H9 (cell line): ENCODE measurements around the gene NSG1. TPM values are rescaled to one million over a fixed set of nuclear protein-coding genes. Genes with fewer than 3 reads are reported as not detected.

ENCODE experiments used
- DNase-seq: peaks from one replicate; pipeline ENCODE4 v3.0.0-alpha.2; 2017
- H2AFZ ChIP-seq: one replicate; pipeline ENCODE4 v1.6.1; 2013; ENCODE audit warnings: mild to moderate bottlenecking, low read length, control low read depth, moderate library complexity
- H2AK5ac ChIP-seq: 2 replicates; pipeline ENCODE4 v1.6.1; 2013; ENCODE audit warnings: low read length, control low read depth, mixed read lengths; ENCODE audit not compliant: insufficient read length
- H2BK120ac ChIP-seq: one replicate; pipeline ENCODE4 v1.6.1; 2013; ENCODE audit warnings: low read depth, mild to moderate bottlenecking, low read length, control low read depth, inconsistent platforms; ENCODE audit not compliant: poor library complexity, severe bottlenecking
- H2BK12ac ChIP-seq: 2 replicates; pipeline ENCODE4 v1.6.1; 2013; ENCODE audit warnings: low read length, control low read depth, mixed read lengths, low read depth; ENCODE audit not compliant: insufficient read length
- H2BK15ac ChIP-seq: 2 replicates; pipeline ENCODE4 v1.6.1; 2013; ENCODE audit warnings: low read depth, low read length, control low read depth
- H2BK20ac ChIP-seq: one replicate; pipeline ENCODE4 v1.6.1; 2013; ENCODE audit warnings: low read depth, mild to moderate bottlenecking, low read length, control low read depth, inconsistent platforms; ENCODE audit not compliant: poor library complexity, severe bottlenecking
- H2BK5ac ChIP-seq: 2 replicates; pipeline ENCODE4 v1.6.1; 2013; ENCODE audit warnings: low read length, control low read depth, mixed read lengths; ENCODE audit not compliant: insufficient read length
- H3K14ac ChIP-seq: 2 replicates; pipeline ENCODE4 v1.6.1; 2013; ENCODE audit warnings: low read length, control low read depth; ENCODE audit not compliant: insufficient read depth
- H3K18ac ChIP-seq: 2 replicates; pipeline ENCODE4 v1.6.1; 2013; ENCODE audit warnings: low read depth, mild to moderate bottlenecking, mixed read lengths, low read length, control low read depth; ENCODE audit not compliant: insufficient read length
- H3K23ac ChIP-seq: 2 replicates; pipeline ENCODE4 v1.6.1; 2013; ENCODE audit warnings: low read length, control low read depth, mixed read lengths, low read depth; ENCODE audit not compliant: insufficient read length
- H3K23me2 ChIP-seq: 2 replicates; pipeline ENCODE4 v1.6.1; 2013; ENCODE audit warnings: low read depth, mild to moderate bottlenecking, mixed read lengths, low read length, control low read depth; ENCODE audit not compliant: insufficient read length, poor library complexity, severe bottlenecking
- H3K27ac ChIP-seq: 2 replicates; pipeline ENCODE4 v1.5.1; 2013; ENCODE audit warnings: low read length, control low read depth, mixed read lengths, low read depth; ENCODE audit not compliant: insufficient read length
- H3K27me3 ChIP-seq: 2 replicates; pipeline ENCODE4 v1.6.1; 2013; ENCODE audit warnings: low read length, control low read depth, inconsistent platforms; ENCODE audit not compliant: insufficient read depth
- H3K4ac ChIP-seq: 2 replicates; pipeline ENCODE4 v1.6.1; 2013; ENCODE audit warnings: low read depth, mild to moderate bottlenecking, control low read depth, inconsistent platforms, low read length, moderate library complexity
- H3K4me1 ChIP-seq: 2 replicates; pipeline ENCODE4 v1.6.1; 2013; ENCODE audit warnings: low read length, control low read depth, inconsistent platforms; ENCODE audit not compliant: insufficient read depth
- H3K4me2 ChIP-seq: 2 replicates; pipeline ENCODE4 v1.6.1; 2013; ENCODE audit warnings: low read length, control low read depth, mixed read lengths; ENCODE audit not compliant: insufficient read length, insufficient read depth
- H3K56ac ChIP-seq: 2 replicates; pipeline ENCODE4 v1.6.1; 2013; ENCODE audit warnings: low read depth, mild to moderate bottlenecking, mixed read lengths, low read length, control low read depth; ENCODE audit not compliant: insufficient read length
- H3K79me1 ChIP-seq: 2 replicates; pipeline ENCODE4 v1.6.1; 2013; ENCODE audit warnings: low read depth, mild to moderate bottlenecking, moderate library complexity, low read length, control low read depth, inconsistent platforms; ENCODE audit not compliant: insufficient read depth, poor library complexity, severe bottlenecking
- H3K79me2 ChIP-seq: 2 replicates; pipeline ENCODE4 v1.6.1; 2013; ENCODE audit warnings: low read length, control low read depth, inconsistent platforms; ENCODE audit not compliant: insufficient read depth
- H3K9ac ChIP-seq: 2 replicates; pipeline ENCODE4 v1.6.1; 2013; ENCODE audit warnings: low read length, control low read depth, mixed read lengths; ENCODE audit not compliant: insufficient read length; ENCODE audit errors: extremely low read depth
- H3K9me3 ChIP-seq: one replicate; pipeline ENCODE4 v1.6.1; 2013; ENCODE audit warnings: low read depth, low read length, inconsistent platforms; ENCODE audit not compliant: control insufficient read depth
- H3T11ph ChIP-seq: one replicate; pipeline ENCODE4 v1.6.1; 2013; ENCODE audit warnings: mild to moderate bottlenecking, low read length, control low read depth, inconsistent platforms
- H4K20me1 ChIP-seq: one replicate; pipeline ENCODE4 v1.6.1; 2013; ENCODE audit not compliant: control insufficient read depth, insufficient read length, insufficient read depth
- H4K5ac ChIP-seq: 2 replicates; pipeline ENCODE4 v1.6.1; 2013; ENCODE audit warnings: low read depth, mild to moderate bottlenecking, mixed read lengths, low read length, control low read depth; ENCODE audit not compliant: insufficient read length
- H4K8ac ChIP-seq: replicated peaks from 2 replicates; pipeline ENCODE4 v1.6.1; 2013; ENCODE audit warnings: low read length, control low read depth, mixed read lengths, low read depth; ENCODE audit not compliant: insufficient read length
- H4K91ac ChIP-seq: 2 replicates; pipeline ENCODE4 v1.6.1; 2013; ENCODE audit warnings: low read depth, mild to moderate bottlenecking, moderate library complexity, mixed read lengths, low read length, control low read depth; ENCODE audit not compliant: insufficient read length
- H3K27ac Mint-ChIP-seq, 3 experiments: 2 replicates in 2 of 3; 3 replicates in 1 of 3; pipeline ENCODE4 v1.8.0; 2020 to 2021; ENCODE audit warnings: mixed read lengths in 3 of 3, mild to moderate bottlenecking in 1 of 3, moderate library complexity in 1 of 3
- H3K27me3 Mint-ChIP-seq: 2 replicates; pipeline ENCODE4 v1.8.0; 2021; ENCODE audit warnings: low read depth, mild to moderate bottlenecking, moderate library complexity, mixed read lengths
- H3K36me3 Mint-ChIP-seq, 3 experiments: 2 replicates in 2 of 3; 3 replicates in 1 of 3; pipeline ENCODE4 v1.8.0; 2020 to 2021; ENCODE audit warnings: low read depth in 3 of 3, mixed read lengths in 3 of 3; ENCODE audit not compliant: insufficient read depth in 1 of 3
- H3K4me1 Mint-ChIP-seq, 2 experiments: 2 replicates each; pipeline ENCODE4 v1.8.0; 2020; ENCODE audit warnings: mixed read lengths in 2 of 2
- H3K4me3 Mint-ChIP-seq, 2 experiments: 2 replicates in 1 of 2; 3 replicates in 1 of 2; pipeline ENCODE4 v1.8.0; 2020 to 2021; ENCODE audit warnings: mild to moderate bottlenecking in 2 of 2, mixed read lengths in 2 of 2, moderate library complexity in 1 of 2
- H3K9me3 Mint-ChIP-seq, 2 experiments: 2 replicates in 1 of 2; 3 replicates in 1 of 2; pipeline ENCODE4 v1.8.0; 2020; ENCODE audit warnings: mild to moderate bottlenecking in 2 of 2, mixed read lengths in 2 of 2, moderate library complexity in 1 of 2
- CTCF ChIP-seq: fragments of 200-600 bp; sonication (generic); conservative IDR thresholded peaks from 3 replicates; pipeline ENCODE4 v1.8.0; 2021; ENCODE audit warnings: antibody characterized with exemption, mild to moderate bottlenecking
- WGBS: extraction: QIAGEN DNeasy Blood & Tissue Kit; methylation state at CpG from one replicate; pipeline ENCODE4 v1.1.7; 2013; ENCODE audit warnings: missing lambda C conversion rate, low lambda C conversion rate, mixed read lengths; ENCODE audit not compliant: insufficient read length; ENCODE audit errors: extremely low coverage; 5-methylcytosine and 5-hydroxymethylcytosine counted together
- total RNA-seq: library from RNA; stranded (reverse); gene quantifications from 2 replicates; pipeline ENCODE4 v1.2.1, GENCODE V29; 2021

Gene NSG1
- total RNA-seq, 1 experiment from 2014 or later, result 9.3 TPM

GRCh38 chr4:4456816-4457578 is 70.1 kb downstream of the NSG1 start:
- no peaks in the 10 kb centered on the region for H3K9me3 ChIP-seq
- Mint-ChIP-seq H3K36me3 (peaks cover 5 to 26% (median 10%) of the 10 kb centered on the region in 3 experiments), H3K27me3 (no peaks in the 10 kb centered on the region; the same call in 1 of the 2 replicates), H3K4me3 (no peak overlapping the region), H3K9me3 (no peaks in the 10 kb centered on the region), H3K4me1 (peaks cover 23 to 35% of the 10 kb centered on the region in 2 experiments), H3K27ac (no peak overlapping the region)
- no peaks in the 10 kb centered on the region for H3K79me2 ChIP-seq
- no peak overlapping the region for H3K9ac ChIP-seq
- no peak overlapping the region for H2BK5ac ChIP-seq
- H2BK20ac ChIP-seq, result no peak overlapping the region
- H3K27ac ChIP-seq, result no peak overlapping the region
- H4K91ac ChIP-seq, result no peak overlapping the region
- H3K14ac ChIP-seq, result no peak overlapping the region
- H3K23ac ChIP-seq, result no peak overlapping the region
- H3K23me2 ChIP-seq, result no peaks in the 10 kb centered on the region
- no peak overlapping the region for H3K4ac ChIP-seq
- H4K5ac ChIP-seq, result no peak overlapping the region
- H3K4me2 ChIP-seq, result no peak overlapping the region
- no peak overlapping the region for H2BK12ac ChIP-seq
- H3K79me1 ChIP-seq, result no peaks in the 10 kb centered on the region
- no peak for DNase-seq
- H3K4me1 ChIP-seq, result peaks cover 14% of the 10 kb centered on the region; the same call in 1 of the 2 replicates
- H4K8ac ChIP-seq, result no peak overlapping the region
- H3K27me3 ChIP-seq, result no peaks in the 10 kb centered on the region
- TF ChIP-seq CTCF, result no peak
- no peak overlapping the region for H3K56ac ChIP-seq
- H3K18ac ChIP-seq, result no peak overlapping the region
- no peak overlapping the region for H2BK15ac ChIP-seq
- no peak overlapping the region for H3T11ph ChIP-seq
- H4K20me1 ChIP-seq, result no peaks in the 10 kb centered on the region
- H2BK120ac ChIP-seq, result no peak overlapping the region
- WGBS, result no CpG with 5 or more reads among the region's 8 CpGs
- H2AK5ac ChIP-seq, result no peak overlapping the region
- H2AFZ ChIP-seq, result no peak overlapping the region
